Testis (tissue), 2 donors: ENCODE data around the gene TMEM145.

Source experiments
- CTCF ChIP-seq, 3 experiments: fragments of 450-650 bp in 2 of 3; fragments of 200-600 bp in 1 of 3; sonication (generic) in 1 of 3; IDR thresholded peaks; one replicate each; pipeline ENCODE4 v1.5.1; 2016 to 2019; ENCODE audit warnings: antibody characterized with exemption in 3 of 3, mild to moderate bottlenecking in 2 of 3, moderate library complexity in 1 of 3
- POLR2A ChIP-seq: fragments of 450-650 bp; IDR thresholded peaks from one replicate; pipeline ENCODE4 v1.6.1; 2017; ENCODE audit warnings: antibody characterized with exemption, mild to moderate bottlenecking, moderate library complexity

GRCh38 chr19:42345191-42345812 is 32.2 kb downstream of the TMEM145 start:
- TF ChIP-seq CTCF (IDR thresholded peaks at IDR 0.05) (no peak), POLR2A (no peak)
